Natural killer cell treated with Interleukin-12 subunit alpha and Interleukin-12 subunit beta and Interleukin-15 and Interleukin-18, amount 100 ng/mL, for 72 hours (primary cell): ENCODE data around the gene OMP. TPM values are rescaled to one million over a fixed set of nuclear protein-coding genes. Genes with fewer than 3 reads are reported as not detected.
A peak's percentile ranks its signal among the peaks of the same experiment; 100 is the strongest.

Experiments used
- ATAC-seq, 2 donors: fragments of 150-1000 bp; cut with Tn5 transposase in 1 of 2; sonication (Bioruptor Pico), chemical (Tn5 transposase) in 1 of 2; 2 replicates each; pipeline ENCODE4 v1.10.0; 2021
- DNase-seq: peaks from one replicate; pipeline ENCODE4 v3.0.0; 2022; ENCODE audit warnings: low spot score
- H3K27ac Mint-ChIP-seq, 2 donors: 1 replicate in 1 of 2; 2 replicates in 1 of 2; pipeline ENCODE4 v1.8.0; 2022; ENCODE audit warnings: mixed read lengths in 2 of 2, mild to moderate bottlenecking in 1 of 2, moderate library complexity in 1 of 2
- H3K27me3 Mint-ChIP-seq, 2 donors: 1 replicate in 1 of 2; 2 replicates in 1 of 2; pipeline ENCODE4 v1.8.0; 2022; ENCODE audit warnings: mixed read lengths in 2 of 2
- H3K36me3 Mint-ChIP-seq: one replicate; pipeline ENCODE4 v1.8.0; 2022; ENCODE audit warnings: mixed read lengths
- H3K4me1 Mint-ChIP-seq, 2 donors: 1 replicate in 1 of 2; 2 replicates in 1 of 2; pipeline ENCODE4 v1.8.0; 2022; ENCODE audit warnings: low read depth in 2 of 2, mixed read lengths in 2 of 2, mild to moderate bottlenecking in 1 of 2
- H3K4me3 Mint-ChIP-seq: one replicate; pipeline ENCODE4 v1.8.0; 2022; ENCODE audit warnings: mixed read lengths
- H3K9me3 Mint-ChIP-seq: 2 replicates; pipeline ENCODE4 v1.8.0; 2022; ENCODE audit warnings: mixed read lengths
- total RNA-seq, 2 donors: library from RNA; stranded (reverse); gene quantifications; one replicate each; pipeline ENCODE4 v1.2.3, GENCODE V29; 2022

Gene OMP
- total RNA-seq, 2 donors from 2014 or later = not detected

GRCh38 chr11:77130763-77131513, 28.3 kb downstream of the OMP start:
- Mint-ChIP-seq H3K4me3 (no peak overlapping the region), H3K36me3 (no peaks in the 10 kb centered on the region), H3K27ac (no peak overlapping the region), H3K9me3 (no peaks in the 10 kb centered on the region), H3K4me1 (no peaks in the 10 kb centered on the region), H3K27me3 (peaks cover 3 to 15% of the 10 kb centered on the region in 2 donors)
- DNase-seq = no peak
- ATAC-seq = no peak

DNA sequence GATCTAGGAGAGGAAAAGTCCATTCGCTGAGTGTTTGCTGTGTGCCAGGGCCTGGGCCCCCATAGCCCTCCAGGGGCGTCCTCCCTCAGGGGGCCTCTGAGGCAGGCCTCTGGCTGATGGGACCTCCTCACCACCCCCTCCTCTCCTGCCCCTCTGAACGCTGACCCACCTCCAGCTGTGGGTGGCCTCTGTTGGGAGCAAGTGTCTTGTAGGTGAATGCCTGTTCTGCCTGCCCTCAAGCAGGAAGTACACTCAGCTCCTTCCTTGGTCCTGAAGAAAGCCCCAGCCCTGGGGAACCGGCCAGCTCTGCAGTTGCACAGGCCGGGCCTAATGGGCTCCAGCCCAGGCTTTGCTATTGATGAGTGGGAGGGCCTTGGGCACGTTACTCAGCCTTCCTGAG, 28.9 kb downstream of the OMP start:
- no peaks in the 10 kb centered on the region for H3K36me3 Mint-ChIP-seq
- no peak for DNase-seq
- peaks cover 9 to 17% of the 10 kb centered on the region in 2 donors for H3K27me3 Mint-ChIP-seq
- no peaks in the 10 kb centered on the region for H3K9me3 Mint-ChIP-seq
- ATAC-seq = no peak
- peaks cover 0 to 4% of the 10 kb centered on the region in 2 donors for H3K4me1 Mint-ChIP-seq
- H3K4me3 Mint-ChIP-seq = no peak overlapping the region
- no peak overlapping the region for H3K27ac Mint-ChIP-seq

- DNase-seq = no peak
- Mint-ChIP-seq H3K27me3 (peaks cover 33 to 36% of the 10 kb centered on the region in 2 donors), H3K9me3 (no peaks in the 10 kb centered on the region), H3K36me3 (no peaks in the 10 kb centered on the region), H3K27ac (no peak overlapping the region), H3K4me1 (peaks cover 3 to 8% of the 10 kb centered on the region in 2 donors), H3K4me3 (no peak overlapping the region)
- no peak for ATAC-seq
These were observed 32.4 kb downstream of the OMP start for GRCh38 chr11:77135069-77135468.

GRCh38 chr11:77136074-77136473, 33.4 kb downstream of the OMP start:
- H3K9me3 Mint-ChIP-seq = no peaks in the 10 kb centered on the region
- no peak overlapping the region for H3K4me3 Mint-ChIP-seq
- ATAC-seq (no peak), DNase-seq (no peak)
- H3K36me3 Mint-ChIP-seq = no peaks in the 10 kb centered on the region
- no peak overlapping the region for H3K27ac Mint-ChIP-seq
- H3K4me1 Mint-ChIP-seq = peaks cover 3 to 8% of the 10 kb centered on the region in 2 donors
- H3K27me3 Mint-ChIP-seq = peaks cover 33 to 37% of the 10 kb centered on the region in 2 donors

- peaks cover 7 to 13% of the 10 kb centered on the region in 2 donors for H3K4me1 Mint-ChIP-seq
- DNase-seq = no peak
- no peaks in the 10 kb centered on the region for H3K9me3 Mint-ChIP-seq
- peaks cover 38 to 41% of the 10 kb centered on the region in 2 donors for H3K27me3 Mint-ChIP-seq
- H3K36me3 Mint-ChIP-seq = no peaks in the 10 kb centered on the region
- no peak overlapping the region for H3K4me3 Mint-ChIP-seq
- ATAC-seq = no peak
- no peak overlapping the region for H3K27ac Mint-ChIP-seq
These were observed 34.3 kb downstream of the OMP start for GRCh38 chr11:77136784-77137420.

DNA sequence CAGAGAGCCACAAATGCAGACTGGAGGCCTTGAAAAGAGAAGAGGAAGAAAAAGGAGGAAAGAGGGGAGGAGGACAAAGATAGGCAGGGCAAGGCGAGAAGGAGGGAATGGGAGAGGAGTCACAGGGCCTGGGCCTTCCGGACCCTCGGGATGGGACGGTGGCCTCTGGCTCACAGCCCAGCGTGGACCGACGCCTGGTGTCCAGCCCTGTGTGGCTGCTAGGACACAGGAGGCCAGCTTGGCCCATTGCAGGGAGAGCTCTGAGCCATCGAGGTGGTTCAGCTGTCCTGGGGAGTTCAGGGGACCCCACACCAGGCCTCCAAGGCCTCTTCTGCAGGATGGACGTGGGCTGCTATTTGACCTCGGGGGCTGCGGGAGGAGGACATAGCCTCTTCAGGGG, 34.8 kb downstream of the OMP start:
- Mint-ChIP-seq H3K4me1 (peaks cover 12 to 19% of the 10 kb centered on the region in 2 donors), H3K9me3 (no peaks in the 10 kb centered on the region), H3K27me3 (peaks cover 42 to 45% of the 10 kb centered on the region in 2 donors), H3K36me3 (no peaks in the 10 kb centered on the region), H3K27ac (no peak overlapping the region), H3K4me3 (no peak overlapping the region)
- ATAC-seq = no peak
- DNase-seq = no peak

- Mint-ChIP-seq H3K4me3 (no peak overlapping the region), H3K27me3 (peaks cover 45 to 47% of the 10 kb centered on the region in 2 donors), H3K36me3 (no peaks in the 10 kb centered on the region), H3K4me1 (peaks cover 18 to 25% of the 10 kb centered on the region in 2 donors), H3K9me3 (no peaks in the 10 kb centered on the region), H3K27ac (no peak overlapping the region)
- no peak for ATAC-seq
- no peak for DNase-seq
These were observed 35.5 kb downstream of the OMP start for GRCh38 chr11:77138106-77138649.

- peaks cover 49 to 53% of the 10 kb centered on the region in 2 donors for H3K27me3 Mint-ChIP-seq
- DNase-seq = no peak
- H3K36me3 Mint-ChIP-seq = no peaks in the 10 kb centered on the region
- no peak overlapping the region for H3K4me3 Mint-ChIP-seq
- peaks cover 19 to 32% of the 10 kb centered on the region in 2 donors for H3K4me1 Mint-ChIP-seq
- no peak overlapping the region for H3K27ac Mint-ChIP-seq
- no peak for ATAC-seq
- no peaks in the 10 kb centered on the region for H3K9me3 Mint-ChIP-seq
These were observed 36.6 kb downstream of the OMP start for GRCh38 chr11:77139201-77139600.

DNA sequence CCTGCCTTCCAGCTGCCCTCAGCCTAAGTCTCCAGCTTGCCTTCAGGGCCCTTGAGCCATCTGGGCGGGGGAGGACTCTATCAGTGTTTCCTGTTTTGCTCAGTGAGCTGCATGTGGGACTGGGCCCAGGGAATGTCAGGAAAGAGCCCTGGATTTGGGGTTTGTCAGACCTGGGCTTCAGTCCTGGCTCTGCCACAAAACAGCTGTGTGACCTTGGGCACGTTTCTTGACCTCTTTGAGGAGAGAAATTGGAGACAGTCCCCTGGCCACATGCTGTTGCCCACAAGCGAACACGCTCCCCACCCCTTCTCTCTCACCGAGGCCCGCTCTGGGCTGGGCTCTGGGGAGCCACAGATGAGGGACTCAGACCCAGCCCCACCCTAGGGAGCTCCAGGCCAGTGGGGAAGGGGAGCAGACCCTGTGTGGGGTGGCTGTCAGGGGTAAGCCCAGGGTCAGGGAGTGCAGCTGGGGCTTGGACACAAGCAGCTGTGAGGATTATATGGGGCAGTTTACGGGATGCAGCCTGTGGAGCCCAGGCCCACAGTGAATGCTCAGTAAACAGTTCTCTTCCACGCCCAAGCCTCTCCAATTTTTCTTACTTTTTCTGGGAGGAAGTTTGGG, 37.7 kb downstream of the OMP start:
- Mint-ChIP-seq H3K4me3 (no peak overlapping the region), H3K36me3 (no peaks in the 10 kb centered on the region), H3K27ac (no peak overlapping the region), H3K9me3 (no peaks in the 10 kb centered on the region), H3K4me1 (peaks cover 19 to 32% of the 10 kb centered on the region in 2 donors), H3K27me3 (peaks cover 49 to 55% of the 10 kb centered on the region in 2 donors)
- DNase-seq (no peak), ATAC-seq (no peak)

DNA sequence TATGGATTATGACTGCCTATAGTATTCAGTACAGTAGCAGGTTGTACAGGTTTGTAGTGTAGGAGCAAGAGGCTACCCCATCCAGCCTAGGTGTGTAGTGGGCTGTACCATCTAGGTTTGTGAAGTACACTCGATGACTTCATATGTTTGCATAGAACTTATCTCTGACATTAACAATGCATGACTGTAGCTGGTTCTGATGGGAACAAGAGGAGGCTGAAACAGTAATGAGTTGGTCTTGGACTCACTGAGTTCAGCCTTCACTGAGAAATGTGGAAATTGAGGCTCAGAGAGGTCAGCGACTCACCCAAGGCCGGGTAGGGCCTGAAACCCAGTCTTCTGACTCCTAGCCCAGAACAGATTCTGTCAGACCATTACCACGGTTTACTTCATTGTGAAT, 38.4 kb downstream of the OMP start:
- ATAC-seq = no peak

DNA sequence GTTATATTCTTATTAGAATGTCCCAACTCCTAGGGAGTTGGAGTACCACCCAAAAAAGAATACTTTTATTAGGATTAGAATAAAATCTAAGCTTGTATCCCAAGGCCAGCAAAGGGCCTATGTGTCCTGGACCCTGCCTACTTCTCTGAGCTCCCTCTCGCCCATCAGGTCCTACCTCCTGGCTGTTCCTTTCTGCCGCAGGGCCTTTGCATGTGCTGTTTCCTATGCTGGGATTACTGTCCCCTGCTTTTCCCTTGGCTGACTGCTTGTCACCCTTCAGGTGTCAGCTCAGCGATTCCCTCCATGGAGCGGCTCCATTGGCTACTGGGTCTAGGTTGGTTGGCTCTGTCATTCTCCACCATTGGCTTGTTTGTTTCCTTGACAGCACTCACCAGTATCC, 38.8 kb downstream of the OMP start:
- Mint-ChIP-seq H3K4me3 (no peak overlapping the region), H3K36me3 (no peaks in the 10 kb centered on the region), H3K4me1 (peaks cover 19 to 28% of the 10 kb centered on the region in 2 donors), H3K27me3 (peaks cover 41 to 51% of the 10 kb centered on the region in 2 donors), H3K9me3 (no peaks in the 10 kb centered on the region), H3K27ac (peak overlapping the region in 1 of 2 donors; percentile 13)
- DNase-seq (no peak), ATAC-seq (no peak)

More for the DNA sequence above, 38.4 kb downstream of the OMP start:
- no peak overlapping the region for H3K27ac Mint-ChIP-seq
- no peaks in the 10 kb centered on the region for H3K9me3 Mint-ChIP-seq
- no peak for DNase-seq
- no peak overlapping the region for H3K4me3 Mint-ChIP-seq
- H3K27me3 Mint-ChIP-seq = peaks cover 45 to 54% of the 10 kb centered on the region in 2 donors
- no peaks in the 10 kb centered on the region for H3K36me3 Mint-ChIP-seq
- H3K4me1 Mint-ChIP-seq = peaks cover 19 to 32% of the 10 kb centered on the region in 2 donors

GRCh38 chr11:77142091-77142975, 39.7 kb downstream of the OMP start:
- ATAC-seq (peak; percentile 82 to 91), DNase-seq (no peak)
- Mint-ChIP-seq H3K9me3 (no peaks in the 10 kb centered on the region), H3K4me1 (peaks cover 21 to 23% of the 10 kb centered on the region in 2 donors), H3K36me3 (no peaks in the 10 kb centered on the region), H3K27ac (peak overlapping the region in 1 of 2 donors; percentile 13), H3K4me3 (peak overlapping the region; percentile 13), H3K27me3 (peaks cover 32 to 46% of the 10 kb centered on the region in 2 donors)

- H3K4me1 Mint-ChIP-seq = peaks cover 26 to 30% of the 10 kb centered on the region in 2 donors
- DNase-seq (no peak), ATAC-seq (no peak)
- no peak overlapping the region for H3K4me3 Mint-ChIP-seq
- H3K27ac Mint-ChIP-seq = peak overlapping the region in 1 of 2 donors; percentile 47
- H3K36me3 Mint-ChIP-seq = no peaks in the 10 kb centered on the region
- H3K9me3 Mint-ChIP-seq = no peaks in the 10 kb centered on the region
- H3K27me3 Mint-ChIP-seq = peaks cover 28 to 50% of the 10 kb centered on the region in 2 donors
These were observed 40.9 kb downstream of the OMP start for GRCh38 chr11:77143405-77144020.
